Measurements from ENCODE around the gene MRPL39.

The MRPL39 gene

GRCh38 chr21:25551569-25551968 is 55.7 kb downstream of the MRPL39 start:
- Histone ChIP-seq H3K36me3 (no peaks in the 10 kb centered on the region), H3K9me3 (no peaks in the 10 kb centered on the region), H3K27me3 (no peaks in the 10 kb centered on the region), H3K4me3 (ENCODE audit: low read depth, low read length) (no peak overlapping the region), H3K4me1 (no peaks in the 10 kb centered on the region)
- TF ChIP-seq, protein P1, sequence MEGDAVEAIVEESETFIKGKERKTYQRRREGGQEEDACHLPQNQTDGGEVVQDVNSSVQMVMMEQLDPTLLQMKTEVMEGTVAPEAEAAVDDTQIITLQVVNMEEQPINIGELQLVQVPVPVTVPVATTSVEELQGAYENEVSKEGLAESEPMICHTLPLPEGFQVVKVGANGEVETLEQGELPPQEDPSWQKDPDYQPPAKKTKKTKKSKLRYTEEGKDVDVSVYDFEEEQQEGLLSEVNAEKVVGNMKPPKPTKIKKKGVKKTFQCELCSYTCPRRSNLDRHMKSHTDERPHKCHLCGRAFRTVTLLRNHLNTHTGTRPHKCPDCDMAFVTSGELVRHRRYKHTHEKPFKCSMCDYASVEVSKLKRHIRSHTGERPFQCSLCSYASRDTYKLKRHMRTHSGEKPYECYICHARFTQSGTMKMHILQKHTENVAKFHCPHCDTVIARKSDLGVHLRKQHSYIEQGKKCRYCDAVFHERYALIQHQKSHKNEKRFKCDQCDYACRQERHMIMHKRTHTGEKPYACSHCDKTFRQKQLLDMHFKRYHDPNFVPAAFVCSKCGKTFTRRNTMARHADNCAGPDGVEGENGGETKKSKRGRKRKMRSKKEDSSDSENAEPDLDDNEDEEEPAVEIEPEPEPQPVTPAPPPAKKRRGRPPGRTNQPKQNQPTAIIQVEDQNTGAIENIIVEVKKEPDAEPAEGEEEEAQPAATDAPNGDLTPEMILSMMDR (IDR thresholded peaks at IDR 0.05; ENCODE audit: low read depth, low read length) = no peak
- no peak for DNase-seq

GRCh38 chr21:25550352-25551120 is 56.7 kb downstream of the MRPL39 start:
- no peak overlapping the region for H3K4me3 ChIP-seq (ENCODE audit: low read depth, low read length)

DNA sequence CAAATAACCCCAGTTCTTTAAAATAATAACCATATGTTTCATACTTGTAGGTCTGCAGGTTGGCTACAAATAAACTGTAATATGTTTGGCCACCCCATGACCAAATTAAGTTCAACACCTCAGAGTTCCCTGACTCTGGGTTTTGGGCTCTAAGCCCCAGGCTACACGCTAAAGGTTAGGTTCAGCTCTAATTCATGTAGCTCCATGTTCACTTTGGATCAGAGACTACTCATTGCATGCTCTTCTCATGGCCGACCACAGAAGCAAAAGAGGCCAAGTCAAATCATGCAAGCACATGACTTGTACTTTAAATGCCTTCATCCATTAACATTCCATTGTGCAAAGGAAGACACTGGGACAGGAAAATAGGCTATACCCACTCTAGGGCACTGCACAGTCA is 66.2 kb downstream of the MRPL39 start:
- Histone ChIP-seq H3K36me3 (no peaks in the 10 kb centered on the region; the same call in 1 of the 2 replicates), H3K4me3 (ENCODE audit: low read depth, low read length) (no peak overlapping the region), H3K27me3 (no peaks in the 10 kb centered on the region), H3K4me1 (no peaks in the 10 kb centered on the region), H3K9me3 (no peaks in the 10 kb centered on the region)
- TF ChIP-seq, protein P1 (IDR thresholded peaks at IDR 0.05; ENCODE audit: low read depth, low read length) = no peak
- no peak for DNase-seq

More at GRCh38 chr21:25550352-25551120, 56.7 kb downstream of the MRPL39 start:
- no peaks in the 10 kb centered on the region for H3K4me1 ChIP-seq
- H3K36me3 ChIP-seq = no peaks in the 10 kb centered on the region
- H3K9me3 ChIP-seq = no peaks in the 10 kb centered on the region
- TF ChIP-seq, protein P1 (IDR thresholded peaks at IDR 0.05; ENCODE audit: low read depth, low read length) = no peak
- DNase-seq = no peak
- no peaks in the 10 kb centered on the region for H3K27me3 ChIP-seq

DNA sequence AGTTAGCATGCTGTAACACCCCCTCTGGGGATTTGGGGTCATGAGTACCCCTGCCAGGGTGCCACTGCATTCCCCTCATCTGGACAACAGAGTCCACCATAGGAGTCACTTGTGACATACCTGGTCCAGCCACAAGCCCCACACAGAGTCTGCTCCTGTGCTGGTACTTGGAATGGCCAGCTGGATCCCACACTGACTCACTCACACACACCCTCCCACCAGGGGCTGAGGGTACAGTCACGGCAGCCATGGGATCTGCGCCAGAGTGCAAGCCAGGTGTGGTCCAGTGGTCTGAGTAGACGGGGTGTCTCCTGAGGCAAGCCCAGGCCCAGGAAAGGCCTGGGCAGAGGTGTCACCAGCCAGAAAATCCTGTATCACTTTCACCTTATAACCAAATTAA is 67.7 kb downstream of the MRPL39 start:
- no peaks in the 10 kb centered on the region for H3K4me1 ChIP-seq
- no peaks in the 10 kb centered on the region for H3K9me3 ChIP-seq
- no peaks in the 10 kb centered on the region; the same call in 1 of the 2 replicates for H3K36me3 ChIP-seq
- DNase-seq = no peak
- H3K4me3 ChIP-seq (ENCODE audit: low read depth, low read length) = no peak overlapping the region
- TF ChIP-seq, protein P1 (IDR thresholded peaks at IDR 0.05; ENCODE audit: low read depth, low read length) = no peak
- no peaks in the 10 kb centered on the region for H3K27me3 ChIP-seq

GRCh38 chr21:25537174-25537573 is 70.1 kb downstream of the MRPL39 start:
- Histone ChIP-seq H3K27me3 (no peaks in the 10 kb centered on the region), H3K4me3 (ENCODE audit: low read depth, low read length) (no peak overlapping the region), H3K9me3 (no peaks in the 10 kb centered on the region), H3K36me3 (no peaks in the 10 kb centered on the region; the same call in 1 of the 2 replicates), H3K4me1 (no peaks in the 10 kb centered on the region)
- no peak for DNase-seq
- TF ChIP-seq, protein P1 (IDR thresholded peaks at IDR 0.05; ENCODE audit: low read depth, low read length) = no peak

DNA sequence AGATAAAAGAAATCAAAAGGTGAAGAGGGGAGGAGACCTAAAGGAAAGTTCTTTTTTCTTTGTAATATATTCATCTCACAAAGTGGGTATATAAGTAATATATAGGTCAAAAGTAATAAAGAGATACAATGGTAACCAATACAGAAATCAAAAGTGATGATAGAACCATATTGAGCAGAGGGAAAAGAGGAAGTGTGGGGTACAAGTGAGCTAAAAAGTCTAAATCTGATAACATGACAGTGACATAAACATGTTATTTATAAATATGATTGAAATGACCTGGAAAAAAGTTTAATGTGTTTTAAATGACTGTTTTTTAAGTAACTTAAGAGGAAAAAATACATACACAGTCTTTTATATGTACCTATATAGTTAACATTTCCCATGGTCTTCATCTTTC is 70.5 kb downstream of the MRPL39 start:
- H3K4me1 ChIP-seq = no peaks in the 10 kb centered on the region
- no peaks in the 10 kb centered on the region for H3K27me3 ChIP-seq
- H3K36me3 ChIP-seq = no peaks in the 10 kb centered on the region; the same call in 1 of the 2 replicates
- H3K4me3 ChIP-seq (ENCODE audit: low read depth, low read length) = no peak overlapping the region
- TF ChIP-seq, protein P1 (IDR thresholded peaks at IDR 0.05; ENCODE audit: low read depth, low read length) = no peak
- DNase-seq = no peak
- H3K9me3 ChIP-seq = no peaks in the 10 kb centered on the region
